Lower lobe of right lung (tissue), 2 donors: ENCODE measurements around the gene CD4. TPM values are rescaled to one million over a fixed set of nuclear protein-coding genes. Genes with fewer than 3 reads are reported as not detected.

ENCODE experiments used
- ATAC-seq, 2 donors: fragments of 200-7000 bp; cut with Tn5 transposase; one replicate each; pipeline ENCODE4 v1.9.1; 2020 to 2022; ENCODE audit warnings: mild to moderate bottlenecking in 2 of 2, moderate library complexity in 2 of 2
- DNase-seq: peaks from one replicate; pipeline ENCODE4 v3.0.0-alpha.2; 2020
- H3K27ac ChIP-seq: fragments of 200-600 bp; one replicate; pipeline ENCODE4 v1.8.0; 2022
- H3K27me3 ChIP-seq: fragments of 200-600 bp; one replicate; pipeline ENCODE4 v1.8.0; 2022; ENCODE audit warnings: low read depth
- H3K36me3 ChIP-seq: fragments of 200-600 bp; one replicate; pipeline ENCODE4 v1.8.0; 2022; ENCODE audit warnings: mild to moderate bottlenecking
- H3K4me1 ChIP-seq: fragments of 200-600 bp; one replicate; pipeline ENCODE4 v1.8.0; 2022
- H3K4me3 ChIP-seq: fragments of 200-600 bp; one replicate; pipeline ENCODE4 v1.8.0; 2022; ENCODE audit warnings: mild to moderate bottlenecking
- H3K9me3 ChIP-seq: fragments of 200-600 bp; one replicate; pipeline ENCODE4 v1.8.0; 2022
- CTCF ChIP-seq: fragments of 200-600 bp; IDR thresholded peaks from one replicate; pipeline ENCODE4 v1.8.0; 2022; ENCODE audit warnings: antibody characterized with exemption, mild to moderate bottlenecking
- intact Hi-C: fragments of 100-400 bp; cut with DNase I; formaldehyde crosslinking; loops from one replicate; pipeline ENCODE4 v1.11.0; 2022
- total RNA-seq: library from RNA; stranded (reverse); fragmentation: NEBNext Ultra II Directional; extraction: Animal tissue kit (Norgen Biotek cat#: 25700); gene quantifications from one replicate; pipeline ENCODE4 v1.2.1, GENCODE V29; 2021
- donor health status: DM: no; HTN: yes; CAD: no; lungs with severe emphysema.

CD4 gene
- total RNA-seq, 1 donor from 2014 or later = 80.3 TPM

GRCh38 chr12:6840330-6840729 is 51.0 kb downstream of the CD4 start:
- Histone ChIP-seq H3K27me3 (no peaks in the 10 kb centered on the region), H3K36me3 (peaks cover 13% of the 10 kb centered on the region), H3K9me3 (no peaks in the 10 kb centered on the region), H3K4me3 (no peak overlapping the region), H3K27ac (no peak overlapping the region), H3K4me1 (no peaks in the 10 kb centered on the region)
- intact Hi-C loops = no loop called here
- no peak for TF ChIP-seq CTCF
- ATAC-seq (no peak), DNase-seq (no peak)

GRCh38 chr12:6840761-6841515 is 51.6 kb downstream of the CD4 start, which contains the start of gene GNB3:
TSS of gene GNB3 (plus strand) at chr12:6840925. CDS start at chr12:6841288, 363 bp downstream.
- no peak for TF ChIP-seq CTCF
- no peak within 1 kb of the TSS for H3K27ac ChIP-seq

GRCh38 chr12:6842075-6842474 is 52.7 kb downstream of the CD4 start:
- no peaks in the 10 kb centered on the region for H3K4me1 ChIP-seq
- TF ChIP-seq CTCF = no peak
- H3K9me3 ChIP-seq = no peaks in the 10 kb centered on the region
- no peaks in the 10 kb centered on the region for H3K27me3 ChIP-seq
- intact Hi-C loops = no loop called here
- ATAC-seq (no peak), DNase-seq (no peak)
- H3K27ac ChIP-seq = no peak overlapping the region
- peaks cover 13% of the 10 kb centered on the region for H3K36me3 ChIP-seq
- H3K4me3 ChIP-seq = no peak overlapping the region

More at GRCh38 chr12:6840761-6841515, 51.6 kb downstream of the CD4 start, which contains the start of gene GNB3:
- no peak for ATAC-seq
- Histone ChIP-seq H3K9me3 (no peaks in the 10 kb centered on the region), H3K36me3 (peaks cover 13% of the 10 kb centered on the region), H3K4me3 (no peak within 1 kb of the TSS), H3K27me3 (no peaks in the 10 kb centered on the region), H3K4me1 (no peaks in the 10 kb centered on the region)
- intact Hi-C loops = no loop called here
- no peak for DNase-seq

GRCh38 chr12:6843118-6843902 is 54.0 kb downstream of the CD4 start:
- Histone ChIP-seq H3K4me3 (no peak overlapping the region), H3K27ac (no peak overlapping the region), H3K36me3 (peaks cover 9% of the 10 kb centered on the region), H3K27me3 (no peaks in the 10 kb centered on the region), H3K4me1 (no peaks in the 10 kb centered on the region), H3K9me3 (no peaks in the 10 kb centered on the region)
- DNase-seq = no peak
- intact Hi-C loops = no loop called here
- TF ChIP-seq CTCF = no peak
- ATAC-seq = no peak

- no peak overlapping the region for H3K4me3 ChIP-seq
- ATAC-seq (no peak), DNase-seq (no peak)
- H3K9me3 ChIP-seq = no peaks in the 10 kb centered on the region
- H3K27ac ChIP-seq = no peak overlapping the region
- intact Hi-C loops = no loop called here
- TF ChIP-seq CTCF = no peak
- H3K4me1 ChIP-seq = no peaks in the 10 kb centered on the region
- H3K36me3 ChIP-seq = peaks cover 9% of the 10 kb centered on the region
- H3K27me3 ChIP-seq = no peaks in the 10 kb centered on the region
Observed at GRCh38 chr12:6845395-6845794, 56.1 kb downstream of the CD4 start.
